Brain microvascular endothelial cell (primary cell): Measurements from ENCODE around the gene APBB2.

ENCODE experiments used
- DNase-seq: peaks from one replicate; pipeline ENCODE4 v3.0.0-alpha.2; 2020
- H3K27ac ChIP-seq: fragments of 250-450 bp; sonication (Bioruptor Pico); 2 replicates; pipeline ENCODE4 v1.5.1; 2020; ENCODE audit warnings: mild to moderate bottlenecking, moderate library complexity
- H3K27me3 ChIP-seq: fragments of 250-450 bp; sonication (Bioruptor Pico); replicated peaks from 2 replicates; pipeline ENCODE4 v1.5.1; 2020; ENCODE audit warnings: mild to moderate bottlenecking
- H3K36me3 ChIP-seq: fragments of 250-450 bp; sonication (Bioruptor Pico); replicated peaks from 2 replicates; pipeline ENCODE4 v1.5.1; 2020; ENCODE audit warnings: mild to moderate bottlenecking
- H3K4me3 ChIP-seq: 2 replicates; pipeline ENCODE4 v1.5.1; 2011; ENCODE audit warnings: low read depth, mild to moderate bottlenecking, control low read depth, low read length, moderate library complexity
- CTCF ChIP-seq: IDR thresholded peaks from 2 replicates; pipeline ENCODE4 v1.5.1; 2011; ENCODE audit warnings: low read depth, mild to moderate bottlenecking, moderate library complexity, low read length, control low read depth, inconsistent platforms; ENCODE audit errors: missing control alignments
- in situ Hi-C: cut with HindIII; loops from 2 replicates; pipeline ENCODE4 v1.10.0; 2017; ENCODE audit warnings: low sequenced_read_pairs, low pct_ligation_motif_present

APBB2 gene

GRCh38 chr4:41144040-41144379 lies 70.3 kb downstream of the APBB2 start:
- no peak for DNase-seq
- peaks cover 27% of the 10 kb centered on the region for H3K36me3 ChIP-seq
- no peak overlapping the region for H3K4me3 ChIP-seq
- peak overlapping the region; percentile 92 for H3K27ac ChIP-seq
- in situ Hi-C loops = no loop called here
- no peaks in the 10 kb centered on the region for H3K27me3 ChIP-seq
- TF ChIP-seq CTCF = no peak

GRCh38 chr4:41143311-41144039 lies 70.9 kb downstream of the APBB2 start:
- TF ChIP-seq CTCF = no peak

GRCh38 chr4:41142376-41143310 lies 71.7 kb downstream of the APBB2 start:
- H3K27ac ChIP-seq = peak overlapping the region; percentile 92
- TF ChIP-seq CTCF = no peak
- no peak for DNase-seq

More at GRCh38 chr4:41143311-41144039, 70.9 kb downstream of the APBB2 start:
- in situ Hi-C loops = no loop called here
- Histone ChIP-seq H3K36me3 (peaks cover 27% of the 10 kb centered on the region), H3K27me3 (no peaks in the 10 kb centered on the region), H3K27ac (peak overlapping the region; percentile 92), H3K4me3 (peak overlapping the region; percentile 6)
- DNase-seq = peak; percentile 82

GRCh38 chr4:41141900-41142299 lies 72.4 kb downstream of the APBB2 start:
- DNase-seq = no peak
- Histone ChIP-seq H3K27ac (peak overlapping the region; percentile 92), H3K27me3 (no peaks in the 10 kb centered on the region), H3K4me3 (no peak overlapping the region), H3K36me3 (peaks cover 27% of the 10 kb centered on the region)
- TF ChIP-seq CTCF = no peak
- in situ Hi-C loops = no loop called here

More at GRCh38 chr4:41142376-41143310, 71.7 kb downstream of the APBB2 start:
- H3K36me3 ChIP-seq = peaks cover 27% of the 10 kb centered on the region
- H3K27me3 ChIP-seq = no peaks in the 10 kb centered on the region
- in situ Hi-C loops = no loop called here
- no peak overlapping the region for H3K4me3 ChIP-seq

GRCh38 chr4:41140410-41140809 lies 73.9 kb downstream of the APBB2 start:
- Histone ChIP-seq H3K27ac (no peak overlapping the region), H3K4me3 (no peak overlapping the region), H3K27me3 (no peaks in the 10 kb centered on the region), H3K36me3 (peaks cover 27% of the 10 kb centered on the region)
- DNase-seq = no peak
- TF ChIP-seq CTCF = no peak
- in situ Hi-C loops = no loop called here
